ENCODE measurements around the gene SCLT1.

DNA sequence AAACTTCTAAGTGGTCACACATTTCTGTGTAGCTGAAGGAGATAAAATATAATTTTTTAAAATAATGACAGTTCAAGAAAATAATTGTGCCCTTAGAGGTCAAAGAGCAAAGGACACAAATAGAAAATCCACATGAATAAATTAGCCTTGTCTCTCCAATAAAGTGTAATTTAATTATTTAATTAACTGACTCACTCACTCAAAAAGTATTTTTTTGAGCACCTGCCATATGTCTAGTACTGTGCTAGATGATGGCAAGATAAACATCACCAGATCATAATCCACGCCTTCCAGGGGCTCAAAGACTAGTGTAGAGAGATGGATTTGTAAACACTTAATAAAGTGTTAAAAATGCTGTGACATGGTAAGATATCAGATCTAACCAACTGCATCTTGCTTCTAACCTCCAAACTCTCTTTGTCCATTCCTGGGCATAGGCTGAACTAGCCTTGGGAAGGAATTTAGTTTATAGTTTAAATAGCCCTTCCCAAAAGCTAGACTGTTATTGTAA lies 112.5 kb downstream of the SCLT1 start:
- TF ChIP-seq, protein P1, sequence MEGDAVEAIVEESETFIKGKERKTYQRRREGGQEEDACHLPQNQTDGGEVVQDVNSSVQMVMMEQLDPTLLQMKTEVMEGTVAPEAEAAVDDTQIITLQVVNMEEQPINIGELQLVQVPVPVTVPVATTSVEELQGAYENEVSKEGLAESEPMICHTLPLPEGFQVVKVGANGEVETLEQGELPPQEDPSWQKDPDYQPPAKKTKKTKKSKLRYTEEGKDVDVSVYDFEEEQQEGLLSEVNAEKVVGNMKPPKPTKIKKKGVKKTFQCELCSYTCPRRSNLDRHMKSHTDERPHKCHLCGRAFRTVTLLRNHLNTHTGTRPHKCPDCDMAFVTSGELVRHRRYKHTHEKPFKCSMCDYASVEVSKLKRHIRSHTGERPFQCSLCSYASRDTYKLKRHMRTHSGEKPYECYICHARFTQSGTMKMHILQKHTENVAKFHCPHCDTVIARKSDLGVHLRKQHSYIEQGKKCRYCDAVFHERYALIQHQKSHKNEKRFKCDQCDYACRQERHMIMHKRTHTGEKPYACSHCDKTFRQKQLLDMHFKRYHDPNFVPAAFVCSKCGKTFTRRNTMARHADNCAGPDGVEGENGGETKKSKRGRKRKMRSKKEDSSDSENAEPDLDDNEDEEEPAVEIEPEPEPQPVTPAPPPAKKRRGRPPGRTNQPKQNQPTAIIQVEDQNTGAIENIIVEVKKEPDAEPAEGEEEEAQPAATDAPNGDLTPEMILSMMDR (IDR thresholded peaks at IDR 0.05), result no peak
- TF ChIP-seq POLR2A (IDR thresholded peaks at IDR 0.05), result no peak

Data from thyroid gland (tissue), 4 donors.